A673 (cell line): ENCODE measurements around the gene PRR11.

ENCODE experiments used
- CTCF ChIP-seq: fragments of 300-800, 200-600 bp; sonication (generic); conservative IDR thresholded peaks from 2 replicates; pipeline ENCODE4 v1.5.1; 2017; ENCODE audit warnings: low read depth, mild to moderate bottlenecking, antibody characterized with exemption, low read length, moderate library complexity, mixed read lengths
- EZH2 ChIP-seq: fragments of 200-600 bp; sonication (generic); IDR thresholded peaks from 2 replicates; pipeline ENCODE4 v1.6.1; 2017; ENCODE audit warnings: borderline replicate concordance, low read depth, mild to moderate bottlenecking, mixed read lengths, antibody characterized with exemption, low read length; ENCODE audit not compliant: poor library complexity, severe bottlenecking

- TF ChIP-seq CTCF (no peak), EZH2 (no peak)
Observed at GRCh38 chr17:59149841-59150511, 5.6 kb upstream of the PRR11 start.
